Activated T-helper 2 cell treated with anti-CD3 and anti-CD28 coated beads, Interferon-gamma antibody, Interleukin-2, Interleukin-4, amounts not matched to agents 10 μg/mL and 5 μg/mL and 100 μg/mL, durations not matched to agents 14 hours and 24 hours and 36 hours (primary cell): Measurements from ENCODE around the gene SLC1A2. TPM values are rescaled to one million over a fixed set of nuclear protein-coding genes. Genes with fewer than 3 reads are reported as not detected.

Experiments
- DNase-seq: peaks from one replicate; pipeline ENCODE4 v3.0.0; 2021; ENCODE audit warnings: low spot score
- H3K27ac Mint-ChIP-seq: one replicate; pipeline ENCODE4 v1.8.0; 2021; ENCODE audit warnings: mixed read lengths
- H3K27me3 Mint-ChIP-seq: one replicate; pipeline ENCODE4 v1.8.0; 2021; ENCODE audit warnings: low read depth, mixed read lengths
- H3K36me3 Mint-ChIP-seq: one replicate; pipeline ENCODE4 v1.8.0; 2021; ENCODE audit warnings: low read depth, mixed read lengths
- H3K4me1 Mint-ChIP-seq: one replicate; pipeline ENCODE4 v1.8.0; 2021; ENCODE audit warnings: low read depth, mixed read lengths
- H3K4me3 Mint-ChIP-seq: one replicate; pipeline ENCODE4 v1.8.0; 2021; ENCODE audit warnings: low read depth, mild to moderate bottlenecking, moderate library complexity, mixed read lengths
- H3K9me3 Mint-ChIP-seq: one replicate; pipeline ENCODE4 v1.8.0; 2021; ENCODE audit warnings: mixed read lengths
- intact Hi-C: fragments of 100-400 bp; cut with micrococcal nuclease; formaldehyde crosslinking; loops from one replicate; pipeline ENCODE4 v1.15.1; 2023
- total RNA-seq: library from RNA; stranded (reverse); gene quantifications from 2 replicates; pipeline ENCODE4 v1.2.3, GENCODE V29; 2022

Gene SLC1A2
- total RNA-seq, 1 donor from 2014 or later, result not detected

- intact Hi-C loops, result loop anchor here (5.0 to 10.0 kb wide), 4 partner anchors 108 to 1380 kb away; partner anchors contain the start of gene LMO2
- peaks cover 57% of the 10 kb centered on the region for H3K4me1 Mint-ChIP-seq
Measured at GRCh38 chr11:35274909-35275785, 144.2 kb downstream of the SLC1A2 start.

GRCh38 chr11:35272391-35272902 lies 146.9 kb downstream of the SLC1A2 start:
- intact Hi-C loops, result loop anchor here (1.0 to 10.0 kb wide), 10 partner anchors 16 to 1378 kb away; partner anchors contain the start of gene LMO2
- Mint-ChIP-seq H3K4me1 (peaks cover 57% of the 10 kb centered on the region), H3K27me3 (peaks cover 18% of the 10 kb centered on the region), H3K4me3 (peak overlapping the region; percentile 23), H3K9me3 (peaks cover 7% of the 10 kb centered on the region), H3K36me3 (no peaks in the 10 kb centered on the region), H3K27ac (peak overlapping the region; percentile 79)
- DNase-seq, result peak; percentile 36

More at GRCh38 chr11:35274909-35275785, 144.2 kb downstream of the SLC1A2 start:
- H3K4me3 Mint-ChIP-seq, result no peak overlapping the region
- no peaks in the 10 kb centered on the region for H3K36me3 Mint-ChIP-seq
- H3K27ac Mint-ChIP-seq, result peak overlapping the region; percentile 23
- peaks cover 12% of the 10 kb centered on the region for H3K27me3 Mint-ChIP-seq
- peaks cover 7% of the 10 kb centered on the region for H3K9me3 Mint-ChIP-seq
- no peak for DNase-seq

- Mint-ChIP-seq H3K27ac (no peak overlapping the region), H3K27me3 (peaks cover 26% of the 10 kb centered on the region), H3K9me3 (peaks cover 7% of the 10 kb centered on the region), H3K4me1 (peaks cover 51% of the 10 kb centered on the region), H3K36me3 (no peaks in the 10 kb centered on the region), H3K4me3 (no peak overlapping the region)
- intact Hi-C loops, result loop anchor here (5.0 to 10.0 kb wide), 4 partner anchors 104 to 1376 kb away; partner anchors contain the start of gene LMO2
- no peak for DNase-seq
Measured at GRCh38 chr11:35271031-35271430, 148.3 kb downstream of the SLC1A2 start.

GRCh38 chr11:35270342-35270741 lies 149.0 kb downstream of the SLC1A2 start:
- intact Hi-C loops, result loop anchor here (5.0 to 10.0 kb wide), 4 partner anchors 103 to 1376 kb away; partner anchors contain the start of gene LMO2
- H3K4me3 Mint-ChIP-seq, result no peak overlapping the region

GRCh38 chr11:35267504-35267903 lies 151.9 kb downstream of the SLC1A2 start:
- H3K27ac Mint-ChIP-seq, result no peak overlapping the region
- intact Hi-C loops, result no loop called here
- peaks cover 32% of the 10 kb centered on the region for H3K27me3 Mint-ChIP-seq
- H3K4me3 Mint-ChIP-seq, result no peak overlapping the region
- peaks cover 7% of the 10 kb centered on the region for H3K9me3 Mint-ChIP-seq
- DNase-seq, result no peak
- peaks cover 19% of the 10 kb centered on the region for H3K4me1 Mint-ChIP-seq
- no peaks in the 10 kb centered on the region for H3K36me3 Mint-ChIP-seq

More at GRCh38 chr11:35270342-35270741, 149.0 kb downstream of the SLC1A2 start:
- peaks cover 31% of the 10 kb centered on the region for H3K27me3 Mint-ChIP-seq
- no peak for DNase-seq
- peaks cover 7% of the 10 kb centered on the region for H3K9me3 Mint-ChIP-seq
- no peaks in the 10 kb centered on the region for H3K36me3 Mint-ChIP-seq
- no peak overlapping the region for H3K27ac Mint-ChIP-seq
- peaks cover 44% of the 10 kb centered on the region for H3K4me1 Mint-ChIP-seq

- no peak overlapping the region for H3K4me3 Mint-ChIP-seq
- H3K36me3 Mint-ChIP-seq, result no peaks in the 10 kb centered on the region
- peaks cover 5% of the 10 kb centered on the region for H3K4me1 Mint-ChIP-seq
- intact Hi-C loops, result no loop called here
- peaks cover 46% of the 10 kb centered on the region for H3K27me3 Mint-ChIP-seq
- no peak for DNase-seq
- H3K9me3 Mint-ChIP-seq, result peaks cover 3% of the 10 kb centered on the region
- H3K27ac Mint-ChIP-seq, result no peak overlapping the region
Measured at GRCh38 chr11:35265755-35266454, 153.5 kb downstream of the SLC1A2 start.

GRCh38 chr11:35262735-35263134 lies 156.6 kb downstream of the SLC1A2 start:
- no peak overlapping the region for H3K4me3 Mint-ChIP-seq
- intact Hi-C loops, result no loop called here
- H3K9me3 Mint-ChIP-seq, result no peaks in the 10 kb centered on the region
- no peaks in the 10 kb centered on the region for H3K36me3 Mint-ChIP-seq
- DNase-seq, result no peak
- no peak overlapping the region for H3K27ac Mint-ChIP-seq
- peaks cover 60% of the 10 kb centered on the region for H3K27me3 Mint-ChIP-seq
- H3K4me1 Mint-ChIP-seq, result peaks cover 2% of the 10 kb centered on the region

- no peaks in the 10 kb centered on the region for H3K36me3 Mint-ChIP-seq
- intact Hi-C loops, result no loop called here
- DNase-seq, result no peak
- H3K27me3 Mint-ChIP-seq, result peaks cover 59% of the 10 kb centered on the region
- no peak overlapping the region for H3K4me3 Mint-ChIP-seq
- no peaks in the 10 kb centered on the region for H3K9me3 Mint-ChIP-seq
- H3K4me1 Mint-ChIP-seq, result peaks cover 8% of the 10 kb centered on the region
- H3K27ac Mint-ChIP-seq, result no peak overlapping the region
Measured at GRCh38 chr11:35262056-35262455, 157.3 kb downstream of the SLC1A2 start.

- H3K4me3 Mint-ChIP-seq, result no peak overlapping the region
- H3K27me3 Mint-ChIP-seq, result peaks cover 56% of the 10 kb centered on the region
- intact Hi-C loops, result no loop called here
- no peaks in the 10 kb centered on the region for H3K36me3 Mint-ChIP-seq
- no peaks in the 10 kb centered on the region for H3K9me3 Mint-ChIP-seq
- no peak overlapping the region for H3K27ac Mint-ChIP-seq
- DNase-seq, result no peak
- peaks cover 16% of the 10 kb centered on the region for H3K4me1 Mint-ChIP-seq
Measured at GRCh38 chr11:35261197-35261596, 158.2 kb downstream of the SLC1A2 start.

GRCh38 chr11:35260342-35260985 lies 158.9 kb downstream of the SLC1A2 start:
- intact Hi-C loops, result no loop called here
- peaks cover 57% of the 10 kb centered on the region for H3K27me3 Mint-ChIP-seq
- H3K4me1 Mint-ChIP-seq, result peaks cover 20% of the 10 kb centered on the region
- H3K36me3 Mint-ChIP-seq, result no peaks in the 10 kb centered on the region
- no peaks in the 10 kb centered on the region for H3K9me3 Mint-ChIP-seq
- H3K4me3 Mint-ChIP-seq, result no peak overlapping the region
- H3K27ac Mint-ChIP-seq, result no peak overlapping the region
- DNase-seq, result no peak

GRCh38 chr11:35259529-35259928 lies 159.8 kb downstream of the SLC1A2 start:
- H3K27ac Mint-ChIP-seq, result no peak overlapping the region
- H3K36me3 Mint-ChIP-seq, result no peaks in the 10 kb centered on the region
- intact Hi-C loops, result loop anchor here (5.0 kb wide), 1 partner anchor 133 kb away; no protein-coding TSS in a partner anchor
- H3K27me3 Mint-ChIP-seq, result peaks cover 64% of the 10 kb centered on the region
- H3K9me3 Mint-ChIP-seq, result no peaks in the 10 kb centered on the region
- no peak overlapping the region for H3K4me3 Mint-ChIP-seq
- peaks cover 20% of the 10 kb centered on the region for H3K4me1 Mint-ChIP-seq
- no peak for DNase-seq

GRCh38 chr11:35257281-35257680 lies 162.1 kb downstream of the SLC1A2 start:
- H3K27me3 Mint-ChIP-seq, result peaks cover 68% of the 10 kb centered on the region
- H3K4me3 Mint-ChIP-seq, result no peak overlapping the region
- intact Hi-C loops, result loop anchor here (2.0 to 5.0 kb wide), 3 partner anchors 16 to 135 kb away; no protein-coding TSS in a partner anchor
- no peaks in the 10 kb centered on the region for H3K36me3 Mint-ChIP-seq
- no peak overlapping the region for H3K27ac Mint-ChIP-seq
- H3K4me1 Mint-ChIP-seq, result peaks cover 20% of the 10 kb centered on the region
- DNase-seq, result no peak
- H3K9me3 Mint-ChIP-seq, result no peaks in the 10 kb centered on the region
